ENCODE data around the gene PTPN21.
A peak's percentile ranks its signal among the peaks of the same experiment; 100 is the strongest.

PTPN21 gene

GRCh38 chr14:88551094-88551870 lies 3.5 kb downstream of the PTPN21 start (continued):
- TF ChIP-seq ZBTB17 (tag by site-specific recombination; IDR thresholded peaks at IDR 0.05) (no peak; the same call in 1 of the 2 replicates), GLIS2 (tag by site-specific recombination; IDR thresholded peaks at IDR 0.05) (no peak), RBAK (tag by site-specific recombination; IDR thresholded peaks at IDR 0.05) (no peak), ZNF501 (tag by site-specific recombination; IDR thresholded peaks at IDR 0.05) (peak; percentile 52; the same call in 1 of the 2 replicates), ZNF223 (tag by site-specific recombination; IDR thresholded peaks at IDR 0.05) (no peak), ZNF558 (tag by site-specific recombination; IDR thresholded peaks at IDR 0.05) (no peak), ZNF792 (tag by site-specific recombination; IDR thresholded peaks at IDR 0.05) (no peak), ZNF585B (tag by site-specific recombination; IDR thresholded peaks at IDR 0.05) (no peak), FEZF1 (tag by site-specific recombination; IDR thresholded peaks at IDR 0.05) (no peak), ZNF354C (tag by site-specific recombination; IDR thresholded peaks at IDR 0.05; ENCODE audit: borderline replicate concordance, low read depth) (no peak), ZNF140 (tag by site-specific recombination; IDR thresholded peaks at IDR 0.05) (no peak), BCL11A (tag by site-specific recombination; IDR thresholded peaks at IDR 0.05; ENCODE audit: low read depth) (no peak), ZNF623 (tag by site-specific recombination; IDR thresholded peaks at IDR 0.05) (no peak), SP3 (tag by site-specific recombination; IDR thresholded peaks at IDR 0.05) (0 out of 2 replicates have a peak, but pooled peaks have one; percentile 18), ZFP37 (tag by site-specific recombination; IDR thresholded peaks at IDR 0.05) (0 out of 2 replicates have a peak, but pooled peaks have one; percentile 26), ZBTB20 (tag by site-specific recombination; IDR thresholded peaks at IDR 0.05) (no peak), ZNF239 (tag by site-specific recombination; IDR thresholded peaks at IDR 0.05) (no peak), HOXC10 (CRISPR knock-in tag; IDR thresholded peaks at IDR 0.05) (no peak), SP7 (tag by site-specific recombination; IDR thresholded peaks at IDR 0.05) (peak; percentile 64), ZNF169 (tag by site-specific recombination; IDR thresholded peaks at IDR 0.05) (no peak), ZNF624 (tag by site-specific recombination; IDR thresholded peaks at IDR 0.05) (no peak), ZNF155 (tag by site-specific recombination; IDR thresholded peaks at IDR 0.05) (no peak), WT1 (tag by site-specific recombination; IDR thresholded peaks at IDR 0.05) (no peak), ZNF529 (tag by site-specific recombination; IDR thresholded peaks at IDR 0.05; ENCODE audit: insufficient replicate concordance) (no peak), ZNF175 (tag by site-specific recombination; IDR thresholded peaks at IDR 0.05) (no peak)
- TF ChIP-seq, protein P1, sequence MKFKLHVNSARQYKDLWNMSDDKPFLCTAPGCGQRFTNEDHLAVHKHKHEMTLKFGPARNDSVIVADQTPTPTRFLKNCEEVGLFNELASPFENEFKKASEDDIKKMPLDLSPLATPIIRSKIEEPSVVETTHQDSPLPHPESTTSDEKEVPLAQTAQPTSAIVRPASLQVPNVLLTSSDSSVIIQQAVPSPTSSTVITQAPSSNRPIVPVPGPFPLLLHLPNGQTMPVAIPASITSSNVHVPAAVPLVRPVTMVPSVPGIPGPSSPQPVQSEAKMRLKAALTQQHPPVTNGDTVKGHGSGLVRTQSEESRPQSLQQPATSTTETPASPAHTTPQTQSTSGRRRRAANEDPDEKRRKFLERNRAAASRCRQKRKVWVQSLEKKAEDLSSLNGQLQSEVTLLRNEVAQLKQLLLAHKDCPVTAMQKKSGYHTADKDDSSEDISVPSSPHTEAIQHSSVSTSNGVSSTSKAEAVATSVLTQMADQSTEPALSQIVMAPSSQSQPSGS (tag by site-specific recombination; IDR thresholded peaks at IDR 0.05; ENCODE audit: low read depth), result no peak
- TF ChIP-seq, protein P2, sequence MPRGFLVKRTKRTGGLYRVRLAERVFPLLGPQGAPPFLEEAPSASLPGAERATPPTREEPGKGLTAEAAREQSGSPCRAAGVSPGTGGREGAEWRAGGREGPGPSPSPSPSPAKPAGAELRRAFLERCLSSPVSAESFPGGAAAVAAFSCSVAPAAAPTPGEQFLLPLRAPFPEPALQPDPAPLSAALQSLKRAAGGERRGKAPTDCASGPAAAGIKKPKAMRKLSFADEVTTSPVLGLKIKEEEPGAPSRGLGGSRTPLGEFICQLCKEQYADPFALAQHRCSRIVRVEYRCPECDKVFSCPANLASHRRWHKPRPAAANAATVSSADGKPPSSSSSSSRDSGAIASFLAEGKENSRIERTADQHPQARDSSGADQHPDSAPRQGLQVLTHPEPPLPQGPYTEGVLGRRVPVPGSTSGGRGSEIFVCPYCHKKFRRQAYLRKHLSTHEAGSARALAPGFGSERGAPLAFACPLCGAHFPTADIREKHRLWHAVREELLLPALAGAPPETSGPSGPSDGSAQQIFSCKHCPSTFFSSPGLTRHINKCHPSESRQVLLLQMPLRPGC (tag by site-specific recombination; IDR thresholded peaks at IDR 0.05), result no peak
- TF ChIP-seq, protein P3, sequence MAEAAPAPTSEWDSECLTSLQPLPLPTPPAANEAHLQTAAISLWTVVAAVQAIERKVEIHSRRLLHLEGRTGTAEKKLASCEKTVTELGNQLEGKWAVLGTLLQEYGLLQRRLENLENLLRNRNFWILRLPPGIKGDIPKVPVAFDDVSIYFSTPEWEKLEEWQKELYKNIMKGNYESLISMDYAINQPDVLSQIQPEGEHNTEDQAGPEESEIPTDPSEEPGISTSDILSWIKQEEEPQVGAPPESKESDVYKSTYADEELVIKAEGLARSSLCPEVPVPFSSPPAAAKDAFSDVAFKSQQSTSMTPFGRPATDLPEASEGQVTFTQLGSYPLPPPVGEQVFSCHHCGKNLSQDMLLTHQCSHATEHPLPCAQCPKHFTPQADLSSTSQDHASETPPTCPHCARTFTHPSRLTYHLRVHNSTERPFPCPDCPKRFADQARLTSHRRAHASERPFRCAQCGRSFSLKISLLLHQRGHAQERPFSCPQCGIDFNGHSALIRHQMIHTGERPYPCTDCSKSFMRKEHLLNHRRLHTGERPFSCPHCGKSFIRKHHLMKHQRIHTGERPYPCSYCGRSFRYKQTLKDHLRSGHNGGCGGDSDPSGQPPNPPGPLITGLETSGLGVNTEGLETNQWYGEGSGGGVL (tag by site-specific recombination; IDR thresholded peaks at IDR 0.05), result no peak
- TF ChIP-seq, protein P4, sequence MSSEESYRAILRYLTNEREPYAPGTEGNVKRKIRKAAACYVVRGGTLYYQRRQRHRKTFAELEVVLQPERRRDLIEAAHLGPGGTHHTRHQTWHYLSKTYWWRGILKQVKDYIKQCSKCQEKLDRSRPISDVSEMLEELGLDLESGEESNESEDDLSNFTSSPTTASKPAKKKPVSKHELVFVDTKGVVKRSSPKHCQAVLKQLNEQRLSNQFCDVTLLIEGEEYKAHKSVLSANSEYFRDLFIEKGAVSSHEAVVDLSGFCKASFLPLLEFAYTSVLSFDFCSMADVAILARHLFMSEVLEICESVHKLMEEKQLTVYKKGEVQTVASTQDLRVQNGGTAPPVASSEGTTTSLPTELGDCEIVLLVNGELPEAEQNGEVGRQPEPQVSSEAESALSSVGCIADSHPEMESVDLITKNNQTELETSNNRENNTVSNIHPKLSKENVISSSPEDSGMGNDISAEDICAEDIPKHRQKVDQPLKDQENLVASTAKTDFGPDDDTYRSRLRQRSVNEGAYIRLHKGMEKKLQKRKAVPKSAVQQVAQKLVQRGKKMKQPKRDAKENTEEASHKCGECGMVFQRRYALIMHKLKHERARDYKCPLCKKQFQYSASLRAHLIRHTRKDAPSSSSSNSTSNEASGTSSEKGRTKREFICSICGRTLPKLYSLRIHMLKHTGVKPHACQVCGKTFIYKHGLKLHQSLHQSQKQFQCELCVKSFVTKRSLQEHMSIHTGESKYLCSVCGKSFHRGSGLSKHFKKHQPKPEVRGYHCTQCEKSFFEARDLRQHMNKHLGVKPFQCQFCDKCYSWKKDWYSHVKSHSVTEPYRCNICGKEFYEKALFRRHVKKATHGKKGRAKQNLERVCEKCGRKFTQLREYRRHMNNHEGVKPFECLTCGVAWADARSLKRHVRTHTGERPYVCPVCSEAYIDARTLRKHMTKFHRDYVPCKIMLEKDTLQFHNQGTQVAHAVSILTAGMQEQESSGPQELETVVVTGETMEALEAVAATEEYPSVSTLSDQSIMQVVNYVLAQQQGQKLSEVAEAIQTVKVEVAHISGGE (tag by site-specific recombination; conservative IDR thresholded peaks at IDR 0.05; ENCODE audit: low read depth), result peak; percentile 99
- TF ChIP-seq, protein P5, sequence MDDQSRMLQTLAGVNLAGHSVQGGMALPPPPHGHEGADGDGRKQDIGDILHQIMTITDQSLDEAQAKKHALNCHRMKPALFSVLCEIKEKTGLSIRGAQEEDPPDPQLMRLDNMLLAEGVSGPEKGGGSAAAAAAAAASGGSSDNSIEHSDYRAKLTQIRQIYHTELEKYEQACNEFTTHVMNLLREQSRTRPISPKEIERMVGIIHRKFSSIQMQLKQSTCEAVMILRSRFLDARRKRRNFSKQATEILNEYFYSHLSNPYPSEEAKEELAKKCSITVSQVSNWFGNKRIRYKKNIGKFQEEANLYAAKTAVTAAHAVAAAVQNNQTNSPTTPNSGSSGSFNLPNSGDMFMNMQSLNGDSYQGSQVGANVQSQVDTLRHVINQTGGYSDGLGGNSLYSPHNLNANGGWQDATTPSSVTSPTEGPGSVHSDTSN (CRISPR knock-in tag; IDR thresholded peaks at IDR 0.05), result no peak
- TF ChIP-seq, protein P6, sequence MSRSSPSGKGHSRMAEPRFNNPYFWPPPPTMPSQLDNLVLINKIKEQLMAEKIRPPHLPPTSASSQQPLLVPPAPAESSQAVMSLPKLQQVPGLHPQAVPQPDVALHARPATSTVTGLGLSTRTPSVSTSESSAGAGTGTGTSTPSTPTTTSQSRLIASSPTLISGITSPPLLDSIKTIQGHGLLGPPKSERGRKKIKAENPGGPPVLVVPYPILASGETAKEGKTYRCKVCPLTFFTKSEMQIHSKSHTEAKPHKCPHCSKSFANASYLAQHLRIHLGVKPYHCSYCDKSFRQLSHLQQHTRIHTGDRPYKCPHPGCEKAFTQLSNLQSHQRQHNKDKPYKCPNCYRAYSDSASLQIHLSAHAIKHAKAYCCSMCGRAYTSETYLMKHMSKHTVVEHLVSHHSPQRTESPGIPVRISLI (tag by site-specific recombination; IDR thresholded peaks at IDR 0.05), result no peak
